GM12878 (cell line): Measurements from ENCODE around the gene CKS1B.
A peak's percentile ranks its signal among the peaks of the same experiment; 100 is the strongest.

Source experiments
- BHLHE40 ChIP-seq, 2 experiments: fragments of 450-650 bp in 1 of 2; IDR thresholded peaks; 2 replicates each; pipeline ENCODE4 v1.6.1; 2011 to 2017; ENCODE audit warnings: low read depth in 2 of 2, borderline replicate concordance in 1 of 2, improper control_type of control experiment in 1 of 2, low read length in 1 of 2, mild to moderate bottlenecking in 1 of 2
- CTCF ChIP-seq, 3 experiments: IDR thresholded peaks in 2 of 3; conservative IDR thresholded peaks in 1 of 3; 2 replicates each; pipeline ENCODE4 v1.5.1; 2011; ENCODE audit warnings: low read depth in 3 of 3, low read length in 3 of 3, mild to moderate bottlenecking in 3 of 3, control low read depth in 2 of 3, moderate library complexity in 2 of 3, inconsistent platforms in 1 of 3, mixed read lengths in 1 of 3; ENCODE audit not compliant: control insufficient read depth in 2 of 3, insufficient read depth in 1 of 3; ENCODE audit errors: extremely low read depth in 1 of 3
- EP300 ChIP-seq, 2 experiments: fragments of 150-350 bp in 1 of 2; IDR thresholded peaks; 2 replicates each; pipeline ENCODE4 v1.6.1; 2011 to 2012; ENCODE audit warnings: low read depth in 2 of 2, low read length in 2 of 2, borderline replicate concordance in 1 of 2, improper control_type of control experiment in 1 of 2, inconsistent platforms in 1 of 2; ENCODE audit not compliant: control insufficient read depth in 1 of 2
- EZH2 ChIP-seq: IDR thresholded peaks from 2 replicates; pipeline ENCODE4 v1.6.1; 2012; ENCODE audit warnings: low read depth, mild to moderate bottlenecking, control low read depth, inconsistent platforms, low read length, borderline replicate concordance; ENCODE audit not compliant: control insufficient read depth
- GABPA ChIP-seq: IDR thresholded peaks from 2 replicates; pipeline ENCODE4 v1.6.1; 2014; ENCODE audit warnings: antibody characterized with exemption, low read depth, mild to moderate bottlenecking, inconsistent platforms
- POLR2A ChIP-seq: IDR thresholded peaks from 2 replicates; pipeline ENCODE4 v1.6.1; 2011; ENCODE audit warnings: low read depth, mild to moderate bottlenecking, low read length
- RCOR1 ChIP-seq: conservative IDR thresholded peaks from 2 replicates; pipeline ENCODE4 v1.6.1; 2012; ENCODE audit warnings: low read depth, low read length, improper control_type of control experiment
- ZNF274 ChIP-seq: IDR thresholded peaks from one replicate; pipeline ENCODE4 v1.8.0; 2011; ENCODE audit not compliant: insufficient read length, insufficient read depth

- TF ChIP-seq RCOR1 = no peak
- TF ChIP-seq ZNF274 = no peak
- no peak for TF ChIP-seq GABPA
- no peak for TF ChIP-seq CTCF (IDR thresholded peaks at IDR 0.05 in 2 of 3, conservative IDR thresholded peaks at IDR 0.05 in 1 of 3; ENCODE audit: control insufficient read depth in 2 of 3, extremely low read depth in 1 of 3, insufficient read depth in 1 of 3, low read depth in 3 of 3, low read length in 3 of 3)
- no peak for TF ChIP-seq EZH2
- TF ChIP-seq EP300 (IDR thresholded peaks at IDR 0.05; ENCODE audit: borderline replicate concordance in 1 of 2, control insufficient read depth in 1 of 2, low read depth in 2 of 2, low read length in 2 of 2) = no peak
- peak; percentile 17 to 38; a peak in 1 of 4 replicates for TF ChIP-seq BHLHE40 (IDR thresholded peaks at IDR 0.05; ENCODE audit: borderline replicate concordance in 1 of 2, low read depth in 2 of 2, low read length in 1 of 2)
- TF ChIP-seq POLR2A = 0 out of 2 replicates have a peak, but pooled peaks have one; percentile 22
Observed at GRCh38 chr1:154975409-154976059, 1.1 kb downstream of the CKS1B start.
